Motor neuron (in vitro differentiated cells): Measurements from ENCODE around the gene GCFC2. TPM values are rescaled to one million over a fixed set of nuclear protein-coding genes. Genes with fewer than 3 reads are reported as not detected.
A peak's percentile ranks its signal among the peaks of the same experiment; 100 is the strongest.
"Not testable (repeated sequence)": the region's sequence is repeated elsewhere in the genome, so short reads cannot be mapped to it uniquely, and the experiment has no call there.

ENCODE experiments used
- ATAC-seq, 8 experiments: fragments of 200-7000 bp; cut with Tn5 transposase; replicated peaks in 6 of 8; 2 replicates each; pipeline ENCODE4 v1.8.0; 2021; ENCODE audit warnings: mild to moderate bottlenecking in 8 of 8, moderate library complexity in 8 of 8
- H3K27ac ChIP-seq, 2 donors: fragments of 250-450 bp; sonication (Bioruptor Pico); 2 replicates each; pipeline ENCODE4 v1.9.0; 2021; ENCODE audit warnings: antibody characterized with exemption in 2 of 2, mild to moderate bottlenecking in 2 of 2, moderate library complexity in 1 of 2
- H3K4me1 ChIP-seq, 2 donors: fragments of 250-450 bp; sonication (Bioruptor Pico); replicated peaks in 1 of 2; 2 replicates each; pipeline ENCODE4 v1.6.1; 2021; ENCODE audit warnings: antibody characterized with exemption in 2 of 2, mild to moderate bottlenecking in 2 of 2, moderate library complexity in 1 of 2
- H3K4me3 ChIP-seq, 5 donors: fragments of 250-450 bp; sonication (Bioruptor Pico); 2 replicates each; pipeline ENCODE4 v1.9.0; 2021; ENCODE audit warnings: antibody characterized with exemption in 5 of 5, mild to moderate bottlenecking in 5 of 5, moderate library complexity in 4 of 5
- WGBS, 10 experiments: fragments of 450-650 bp; shearing (Covaris generic); methylation state at CpG; one replicate each; pipeline ENCODE4 v1.0.0; 2022; 5-methylcytosine and 5-hydroxymethylcytosine counted together
- in situ Hi-C, 9 experiments: fragments of 400-800 bp; cut with MboI; loops; one replicate each; pipeline ENCODE4 v1.15.0; 2021; ENCODE audit warnings: low sequenced_read_pairs in 9 of 9, low pct_unique_long_range_greater_than_20kb in 2 of 9; ENCODE audit not compliant: unreplicated experiment in 9 of 9
- total RNA-seq, 8 experiments: library from RNA; unstranded; fragments of 300-600 nt; gene quantifications; 2 replicates each; pipeline versions ENCODE4 v1.2.3 to v1.2.4, GENCODE V29; 2022

Gene GCFC2
- total RNA-seq, 8 experiments from 2014 or later = 13.2 to 29.8 (median 15.9) TPM

- WGBS, 10 experiments = 0 to 30% (median 0%) methylated on average over 1 to 4 of the region's 12 CpGs; no CpG with 5 or more reads in 3 of the 10 experiments
- Histone ChIP-seq H3K4me1 (peaks cover 9 to 11% of the 10 kb centered on the region in 2 donors), H3K27ac (peak overlapping the region; percentile 73 to 91), H3K4me3 (peak overlapping the region; percentile 45 to 84 (median 49))
- ATAC-seq = no peak
- in situ Hi-C loops = no loop called here
Measured at GRCh38 chr2:75710220-75710576, 517 bp downstream of the GCFC2 start.

- peaks cover 11 to 16% of the 10 kb centered on the region in 2 donors for H3K4me1 ChIP-seq
- in situ Hi-C loops = no loop called here
- 0 to 40% (median 16%) methylated on average over 2 to 3 of the region's 3 CpGs for WGBS, 10 experiments
- peak overlapping the region; percentile 45 to 84 (median 49) for H3K4me3 ChIP-seq
- no peak overlapping the region for H3K27ac ChIP-seq
- ATAC-seq = no peak
Measured at GRCh38 chr2:75709297-75709696, 1.4 kb downstream of the GCFC2 start.

- Histone ChIP-seq H3K4me1 (peaks cover 11 to 24% of the 10 kb centered on the region in 2 donors), H3K4me3 (no peak overlapping the region), H3K27ac (no peak overlapping the region)
- in situ Hi-C loops = no loop called here
- WGBS, 10 experiments = 0 to 86% (median 69%) methylated on average over 2 to 3 of the region's 3 CpGs; no CpG with 5 or more reads in 2 of the 10 experiments
- ATAC-seq = no peak
Measured at GRCh38 chr2:75707901-75708300, 2.8 kb downstream of the GCFC2 start.

GRCh38 chr2:75705921-75706320 is 4.8 kb downstream of the GCFC2 start:
- no peak for ATAC-seq
- Histone ChIP-seq H3K4me1 (peaks cover 5 to 26% of the 10 kb centered on the region in 2 donors), H3K4me3 (no peak overlapping the region), H3K27ac (no peak overlapping the region)
- in situ Hi-C loops = no loop called here
- 50 to 100% (median 100%) methylated on average over 1 of the region's 1 CpG; no CpG with 5 or more reads in 5 of the 10 experiments for WGBS, 10 experiments

- Histone ChIP-seq H3K4me3 (no peak overlapping the region), H3K27ac (no peak overlapping the region), H3K4me1 (peaks cover 4 to 20% of the 10 kb centered on the region in 2 donors)
- in situ Hi-C loops = no loop called here
- WGBS, 10 experiments = 69 to 100% (median 77%) methylated on average over 1 to 4 of the region's 4 CpGs
- peak in 5 of 8 experiments; percentile 44 to 96 (median 85) for ATAC-seq
Measured at GRCh38 chr2:75703589-75704287, 7.0 kb downstream of the GCFC2 start.

GRCh38 chr2:75702593-75702992 is 8.1 kb downstream of the GCFC2 start:
- no peak overlapping the region for H3K4me3 ChIP-seq
- peaks cover 0 to 17% of the 10 kb centered on the region in 2 donors for H3K4me1 ChIP-seq
- 80 to 100% (median 97%) methylated on average over 1 to 4 of the region's 4 CpGs for WGBS, 10 experiments
- no peak overlapping the region for H3K27ac ChIP-seq
- no peak for ATAC-seq
- in situ Hi-C loops = no loop called here

- in situ Hi-C loops = no loop called here
- no peak for ATAC-seq
- 100% methylated on average over 1 to 2 of the region's 2 CpGs; no CpG with 5 or more reads in 6 of the 10 experiments for WGBS, 10 experiments
- Histone ChIP-seq H3K4me1 (peaks cover 0 to 7% of the 10 kb centered on the region in 2 donors), H3K27ac (no peak overlapping the region), H3K4me3 (no peak overlapping the region)
Measured at GRCh38 chr2:75698918-75699317, 11.8 kb downstream of the GCFC2 start.

- no peak overlapping the region for H3K27ac ChIP-seq
- in situ Hi-C loops = no loop called here
- no peak overlapping the region for H3K4me3 ChIP-seq
- peak in 1 of 8 experiments; percentile 64 for ATAC-seq
- no peaks in the 10 kb centered on the region for H3K4me1 ChIP-seq
- 63 to 100% (median 96%) methylated on average over 1 of the region's 1 CpG; no CpG with 5 or more reads in 4 of the 10 experiments for WGBS, 10 experiments
Measured at GRCh38 chr2:75688196-75688595, 22.5 kb downstream of the GCFC2 start.

GRCh38 chr2:75683430-75683829 is 27.3 kb downstream of the GCFC2 start:
- in situ Hi-C loops, ATAC-seq, H3K27ac ChIP-seq, H3K4me1 ChIP-seq, H3K4me3 ChIP-seq: not testable (repeated sequence)
- WGBS, 10 experiments = 86 to 100% (median 93%) methylated on average over 1 to 4 of the region's 5 CpGs; no CpG with 5 or more reads in 3 of the 10 experiments

- H3K27ac ChIP-seq = no peak overlapping the region
- no peak overlapping the region for H3K4me3 ChIP-seq
- ATAC-seq = no peak
- WGBS, 10 experiments = 67 to 100% (median 100%) methylated on average over 1 of the region's 1 CpG; no CpG with 5 or more reads in 1 of the 10 experiments
- in situ Hi-C loops = no loop called here
- H3K4me1 ChIP-seq = no peaks in the 10 kb centered on the region
Measured at GRCh38 chr2:75680402-75680801, 30.3 kb downstream of the GCFC2 start.

GRCh38 chr2:75679556-75679955 is 31.2 kb downstream of the GCFC2 start:
- no peak overlapping the region for H3K27ac ChIP-seq
- H3K4me1 ChIP-seq = no peaks in the 10 kb centered on the region
- 83 to 100% (median 100%) methylated on average over 1 of the region's 1 CpG; no CpG with 5 or more reads in 3 of the 10 experiments for WGBS, 10 experiments
- H3K4me3 ChIP-seq = no peak overlapping the region
- ATAC-seq = no peak
- in situ Hi-C loops = no loop called here

- ATAC-seq = no peak
- Histone ChIP-seq H3K27ac (no peak overlapping the region), H3K4me1 (no peaks in the 10 kb centered on the region), H3K4me3 (no peak overlapping the region)
- in situ Hi-C loops = no loop called here
- WGBS, 10 experiments = 63 to 100% (median 97%) methylated on average over 1 to 3 of the region's 3 CpGs
Measured at GRCh38 chr2:75676464-75676863, 34.3 kb downstream of the GCFC2 start.

GRCh38 chr2:75675908-75676307 is 34.8 kb downstream of the GCFC2 start:
- H3K27ac ChIP-seq = no peak overlapping the region
- no peak overlapping the region for H3K4me3 ChIP-seq
- in situ Hi-C loops = no loop called here
- H3K4me1 ChIP-seq = no peaks in the 10 kb centered on the region
- WGBS, 10 experiments = 88 to 100% (median 100%) methylated on average over 1 to 3 of the region's 3 CpGs; no CpG with 5 or more reads in 3 of the 10 experiments
- ATAC-seq = no peak

- WGBS, 10 experiments = 21 to 100% (median 85%) methylated on average over 2 to 4 of the region's 4 CpGs; no CpG with 5 or more reads in 2 of the 10 experiments
- in situ Hi-C loops, ATAC-seq, H3K27ac ChIP-seq, H3K4me1 ChIP-seq, H3K4me3 ChIP-seq: not testable (repeated sequence)
Measured at GRCh38 chr2:75675423-75675822, 35.3 kb downstream of the GCFC2 start.
